GM23338 (cell line): ENCODE data around the gene OR7G1. TPM values are rescaled to one million over a fixed set of nuclear protein-coding genes. Genes with fewer than 3 reads are reported as not detected.

ENCODE experiments used
- ATAC-seq: fragments of 200-7000 bp; cut with Tn5 transposase; 3 replicates; pipeline ENCODE4 v1.9.1; 2020
- DNase-seq: peaks from one replicate; pipeline ENCODE4 v3.0.0-alpha.2; 2015; ENCODE audit warnings: low spot score
- H2AFZ ChIP-seq: fragments of 200-600 bp; sonication (generic); 2 replicates; pipeline ENCODE4 v1.8.0; 2016; ENCODE audit warnings: antibody characterized with exemption, mild to moderate bottlenecking, moderate library complexity
- H3F3A ChIP-seq: fragments of 200-600 bp; sonication (generic); replicated peaks from 2 replicates; pipeline ENCODE4 v1.8.0; 2017; ENCODE audit warnings: antibody characterized with exemption, mixed run types, low read depth
- H3K27ac ChIP-seq: fragments of 200-600 bp; sonication (generic); 2 replicates; pipeline ENCODE4 v1.6.1; 2016; ENCODE audit warnings: low read depth
- H3K27me3 ChIP-seq: fragments of 200-600 bp; sonication (generic); 2 replicates; pipeline ENCODE4 v1.8.0; 2016; ENCODE audit warnings: mild to moderate bottlenecking, mixed run types, moderate library complexity; ENCODE audit not compliant: insufficient read depth
- H3K36me3 ChIP-seq: fragments of 200-600 bp; sonication (generic); 2 replicates; pipeline ENCODE4 v1.8.0; 2016; ENCODE audit warnings: mild to moderate bottlenecking; ENCODE audit not compliant: insufficient read depth
- H3K4me1 ChIP-seq: fragments of 200-600 bp; sonication (generic); 2 replicates; pipeline ENCODE4 v1.8.0; 2016; ENCODE audit warnings: mild to moderate bottlenecking, moderate library complexity; ENCODE audit not compliant: insufficient read depth
- H3K4me2 ChIP-seq: fragments of 200-600 bp; sonication (generic); 2 replicates; pipeline ENCODE4 v1.7.1; 2017; ENCODE audit warnings: mixed run types
- H3K4me3 ChIP-seq: fragments of 200-600 bp; sonication (generic); 2 replicates; pipeline ENCODE4 v1.6.1; 2016; ENCODE audit warnings: mixed run types
- H3K79me2 ChIP-seq: fragments of 200-600 bp; sonication (generic); replicated peaks from 2 replicates; pipeline ENCODE4 v1.8.0; 2017; ENCODE audit warnings: mild to moderate bottlenecking; ENCODE audit not compliant: insufficient read depth
- H3K9me2 ChIP-seq: fragments of 200-600 bp; sonication (generic); 2 replicates; pipeline ENCODE4 v1.8.0; 2017; ENCODE audit not compliant: insufficient read depth
- H4K20me1 ChIP-seq: fragments of 200-600 bp; sonication (generic); replicated peaks from 2 replicates; pipeline ENCODE4 v1.8.0; 2017; ENCODE audit warnings: mild to moderate bottlenecking; ENCODE audit not compliant: insufficient read depth
- H3K27ac Mint-ChIP-seq: 2 replicates; pipeline ENCODE4 v1.8.0; 2020; ENCODE audit warnings: inconsistent platforms, mild to moderate bottlenecking, moderate library complexity, mixed read lengths
- H3K27me3 Mint-ChIP-seq: 3 replicates; pipeline ENCODE4 v1.8.0; 2022; ENCODE audit warnings: low read depth, mild to moderate bottlenecking, moderate library complexity, mixed read lengths, inconsistent platforms; ENCODE audit not compliant: insufficient read depth, poor library complexity
- H3K36me3 Mint-ChIP-seq: 3 replicates; pipeline ENCODE4 v1.8.0; 2021; ENCODE audit warnings: low read depth, mild to moderate bottlenecking, inconsistent platforms, moderate library complexity, mixed read lengths
- H3K4me1 Mint-ChIP-seq: 3 replicates; pipeline ENCODE4 v1.8.0; 2020; ENCODE audit warnings: mild to moderate bottlenecking, inconsistent platforms, mixed read lengths
- H3K4me3 Mint-ChIP-seq: 3 replicates; pipeline ENCODE4 v1.8.0; 2021; ENCODE audit warnings: moderate library complexity, mild to moderate bottlenecking, inconsistent platforms, mixed read lengths
- H3K9me3 Mint-ChIP-seq: 3 replicates; pipeline ENCODE4 v1.8.0; 2020; ENCODE audit warnings: moderate library complexity, mild to moderate bottlenecking, inconsistent platforms, mixed read lengths
- CREB1 ChIP-seq: fragments of 250-450 bp; sonication (Bioruptor Pico); IDR thresholded peaks from 2 replicates; pipeline ENCODE4 v1.5.0; 2020; ENCODE audit warnings: low read depth, mild to moderate bottlenecking, moderate library complexity
- CTCF ChIP-seq, 2 experiments: fragments of 200-600 bp in 1 of 2; sonication (generic) in 1 of 2; conservative IDR thresholded peaks; 2 replicates each; pipeline versions ENCODE4 v1.5.1 to v1.6.1; 2016 to 2017; ENCODE audit warnings: antibody characterized with exemption in 2 of 2, low read depth in 2 of 2, mild to moderate bottlenecking in 2 of 2, moderate library complexity in 1 of 2
- EZH2 ChIP-seq: fragments of 200-600 bp; sonication (generic); IDR thresholded peaks from one replicate; pipeline ENCODE4 v1.8.0; 2017; ENCODE audit warnings: antibody characterized with exemption, mild to moderate bottlenecking, low read depth; ENCODE audit not compliant: unreplicated experiment
- EZH2phosphoT487 ChIP-seq: fragments of 200-600 bp; sonication (generic); IDR thresholded peaks from one replicate; pipeline ENCODE4 v1.8.1; 2018; ENCODE audit warnings: antibody characterized with exemption; ENCODE audit not compliant: unreplicated experiment
- JUNB ChIP-seq: IDR thresholded peaks from one replicate; pipeline ENCODE4 v1.6.1; 2016; ENCODE audit warnings: antibody characterized with exemption; ENCODE audit not compliant: unreplicated experiment
- NANOG ChIP-seq: IDR thresholded peaks from 2 replicates; pipeline ENCODE4 v1.6.1; 2016; ENCODE audit warnings: antibody characterized with exemption, borderline replicate concordance
- POLR2AphosphoS5 ChIP-seq: IDR thresholded peaks from 2 replicates; pipeline ENCODE4 v1.6.1; 2016; ENCODE audit warnings: antibody characterized with exemption, low read depth
- STAT1 ChIP-seq: IDR thresholded peaks from one replicate; pipeline ENCODE4 v1.6.1; 2016; ENCODE audit warnings: antibody characterized with exemption; ENCODE audit not compliant: unreplicated experiment
- ZNF114 ChIP-seq: fragments of 250-450 bp; sonication (Bioruptor Pico); IDR thresholded peaks from 2 replicates; pipeline ENCODE4 v1.5.0; 2020; ENCODE audit warnings: mild to moderate bottlenecking, moderate library complexity
- ZNF331 ChIP-seq: fragments of 250-450 bp; sonication (Bioruptor Pico); IDR thresholded peaks from 2 replicates; pipeline ENCODE4 v1.5.0; 2020; ENCODE audit warnings: low read depth, mild to moderate bottlenecking, moderate library complexity
- ZNF462 ChIP-seq: fragments of 250-450 bp; sonication (Bioruptor Pico); IDR thresholded peaks from 2 replicates; pipeline ENCODE4 v1.5.0; 2020; ENCODE audit warnings: mild to moderate bottlenecking, moderate library complexity
- polyA plus RNA-seq: library from polyadenylated mRNA; unstranded; fragments of >200 nt; fragmentation: Nextera tagmentation; extraction: Ambion mirVana; gene quantifications from 2 replicates; pipeline ENCODE4 v1.2.1, GENCODE V29; 2016
- total RNA-seq: library from RNA; depleted of rRNA; stranded (reverse); fragments of >200 nt; shearing (Covaris generic); gene quantifications from 2 replicates; pipeline ENCODE4 v1.2.3, GENCODE V29; 2014
- TF ChIP-seq, protein P1 (sequence below): IDR thresholded peaks from one replicate; pipeline ENCODE4 v1.6.1; 2018; ENCODE audit warnings: antibody characterized with exemption; ENCODE audit not compliant: unreplicated experiment
- TF ChIP-seq, protein P2 (sequence below): IDR thresholded peaks from 2 replicates; pipeline ENCODE4 v1.6.1; 2016; ENCODE audit warnings: antibody characterized with exemption

Gene OR7G1
- total and polyA plus RNA-seq, 2 experiments from 2014 or later, result not detected

- H2AFZ ChIP-seq, result no peak overlapping the region
- H3K27me3 ChIP-seq, result no peaks in the 10 kb centered on the region
- Mint-ChIP-seq H3K27ac (no peak overlapping the region), H3K27me3 (no peaks in the 10 kb centered on the region), H3K4me3 (no peak overlapping the region), H3K4me1 (no peaks in the 10 kb centered on the region), H3K36me3 (peaks cover 71% of the 10 kb centered on the region), H3K9me3 (peaks cover 55% of the 10 kb centered on the region)
- peaks cover 9% of the 10 kb centered on the region for H3K79me2 ChIP-seq
- H3K36me3 ChIP-seq, result peaks cover 38% of the 10 kb centered on the region
- no peaks in the 10 kb centered on the region for H3K4me1 ChIP-seq
- DNase-seq (no peak), ATAC-seq (no peak)
- H3F3A ChIP-seq, result no peaks in the 10 kb centered on the region
- H3K4me3 ChIP-seq, result no peak overlapping the region
- TF ChIP-seq ZNF462 (CRISPR knock-in tag) (no peak), CTCF (conservative IDR thresholded peaks at IDR 0.05; ENCODE audit: low read depth in 2 of 2) (no peak), STAT1 (no peak), JUNB (no peak), POLR2AphosphoS5 (no peak), ZNF331 (CRISPR knock-in tag) (no peak), ZNF114 (CRISPR knock-in tag) (no peak), CREB1 (CRISPR knock-in tag) (no peak), EZH2phosphoT487 (no peak), NANOG (no peak), EZH2 (no peak)
- TF ChIP-seq, protein P1, sequence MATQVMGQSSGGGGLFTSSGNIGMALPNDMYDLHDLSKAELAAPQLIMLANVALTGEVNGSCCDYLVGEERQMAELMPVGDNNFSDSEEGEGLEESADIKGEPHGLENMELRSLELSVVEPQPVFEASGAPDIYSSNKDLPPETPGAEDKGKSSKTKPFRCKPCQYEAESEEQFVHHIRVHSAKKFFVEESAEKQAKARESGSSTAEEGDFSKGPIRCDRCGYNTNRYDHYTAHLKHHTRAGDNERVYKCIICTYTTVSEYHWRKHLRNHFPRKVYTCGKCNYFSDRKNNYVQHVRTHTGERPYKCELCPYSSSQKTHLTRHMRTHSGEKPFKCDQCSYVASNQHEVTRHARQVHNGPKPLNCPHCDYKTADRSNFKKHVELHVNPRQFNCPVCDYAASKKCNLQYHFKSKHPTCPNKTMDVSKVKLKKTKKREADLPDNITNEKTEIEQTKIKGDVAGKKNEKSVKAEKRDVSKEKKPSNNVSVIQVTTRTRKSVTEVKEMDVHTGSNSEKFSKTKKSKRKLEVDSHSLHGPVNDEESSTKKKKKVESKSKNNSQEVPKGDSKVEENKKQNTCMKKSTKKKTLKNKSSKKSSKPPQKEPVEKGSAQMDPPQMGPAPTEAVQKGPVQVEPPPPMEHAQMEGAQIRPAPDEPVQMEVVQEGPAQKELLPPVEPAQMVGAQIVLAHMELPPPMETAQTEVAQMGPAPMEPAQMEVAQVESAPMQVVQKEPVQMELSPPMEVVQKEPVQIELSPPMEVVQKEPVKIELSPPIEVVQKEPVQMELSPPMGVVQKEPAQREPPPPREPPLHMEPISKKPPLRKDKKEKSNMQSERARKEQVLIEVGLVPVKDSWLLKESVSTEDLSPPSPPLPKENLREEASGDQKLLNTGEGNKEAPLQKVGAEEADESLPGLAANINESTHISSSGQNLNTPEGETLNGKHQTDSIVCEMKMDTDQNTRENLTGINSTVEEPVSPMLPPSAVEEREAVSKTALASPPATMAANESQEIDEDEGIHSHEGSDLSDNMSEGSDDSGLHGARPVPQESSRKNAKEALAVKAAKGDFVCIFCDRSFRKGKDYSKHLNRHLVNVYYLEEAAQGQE, result no peak
- TF ChIP-seq, protein P2, sequence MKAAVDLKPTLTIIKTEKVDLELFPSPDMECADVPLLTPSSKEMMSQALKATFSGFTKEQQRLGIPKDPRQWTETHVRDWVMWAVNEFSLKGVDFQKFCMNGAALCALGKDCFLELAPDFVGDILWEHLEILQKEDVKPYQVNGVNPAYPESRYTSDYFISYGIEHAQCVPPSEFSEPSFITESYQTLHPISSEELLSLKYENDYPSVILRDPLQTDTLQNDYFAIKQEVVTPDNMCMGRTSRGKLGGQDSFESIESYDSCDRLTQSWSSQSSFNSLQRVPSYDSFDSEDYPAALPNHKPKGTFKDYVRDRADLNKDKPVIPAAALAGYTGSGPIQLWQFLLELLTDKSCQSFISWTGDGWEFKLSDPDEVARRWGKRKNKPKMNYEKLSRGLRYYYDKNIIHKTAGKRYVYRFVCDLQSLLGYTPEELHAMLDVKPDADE, result no peak
- H3K27ac ChIP-seq, result no peak overlapping the region
- no peaks in the 10 kb centered on the region for H3K9me2 ChIP-seq
- H3K4me2 ChIP-seq, result no peak overlapping the region
- H4K20me1 ChIP-seq, result 0 out of 2 replicates have a peak, but pooled peaks cover 7% of the 10 kb centered on the region
These were observed 49.7 kb upstream of the OR7G1 start for GRCh38 chr19:9165261-9165660.
